Measurements from ENCODE around the gene CLK2. TPM values are rescaled to one million over a fixed set of nuclear protein-coding genes. Genes with fewer than 3 reads are reported as not detected.
"Not testable (repeated sequence)": the region's sequence is repeated elsewhere in the genome, so short reads cannot be mapped to it uniquely, and the experiment has no call there.

Gene CLK2
- total and polyA plus RNA-seq, 5 donors: 19.4 to 26.2 (median 21.8) TPM

- ATAC-seq (no peak), DNase-seq (no peak)
- H3K4me3 ChIP-seq (ENCODE audit: low read length): no peak overlapping the region
- no peaks in the 10 kb centered on the region for H3K9me3 ChIP-seq (ENCODE audit: control insufficient read depth, low read length)
- intact Hi-C loops (cut with DNase I): no loop called here
- no peak overlapping the region for H3K27ac ChIP-seq (ENCODE audit: low read length)
- H3K27me3 ChIP-seq (ENCODE audit: control insufficient read depth, insufficient read depth): no peaks in the 10 kb centered on the region
- WGBS: 84% methylated on average over 7 of the region's 7 CpGs
- no peaks in the 10 kb centered on the region for H3K4me1 ChIP-seq (ENCODE audit: control insufficient read depth, insufficient read depth, low read length)
Observed at GRCh38 chr1:155295942-155296267, 22.6 kb upstream of the CLK2 start.

- no peaks in the 10 kb centered on the region for H3K9me3 ChIP-seq (ENCODE audit: control insufficient read depth, low read length)
- H3K27me3 ChIP-seq (ENCODE audit: control insufficient read depth, insufficient read depth): no peaks in the 10 kb centered on the region
- no peak overlapping the region for H3K27ac ChIP-seq (ENCODE audit: low read length)
- WGBS: 12% methylated on average over 47 of the region's 47 CpGs
- H3K4me1 ChIP-seq (ENCODE audit: control insufficient read depth, insufficient read depth, low read length): no peaks in the 10 kb centered on the region
- peak; percentile 32 to 65 for ATAC-seq
- DNase-seq: peak in 1 of 3 donors; percentile 54
- H3K4me3 ChIP-seq (ENCODE audit: low read length): no peak overlapping the region
- intact Hi-C loops (cut with DNase I): no loop called here
Observed at GRCh38 chr1:155295183-155295941, 22.1 kb upstream of the CLK2 start.

DNA sequence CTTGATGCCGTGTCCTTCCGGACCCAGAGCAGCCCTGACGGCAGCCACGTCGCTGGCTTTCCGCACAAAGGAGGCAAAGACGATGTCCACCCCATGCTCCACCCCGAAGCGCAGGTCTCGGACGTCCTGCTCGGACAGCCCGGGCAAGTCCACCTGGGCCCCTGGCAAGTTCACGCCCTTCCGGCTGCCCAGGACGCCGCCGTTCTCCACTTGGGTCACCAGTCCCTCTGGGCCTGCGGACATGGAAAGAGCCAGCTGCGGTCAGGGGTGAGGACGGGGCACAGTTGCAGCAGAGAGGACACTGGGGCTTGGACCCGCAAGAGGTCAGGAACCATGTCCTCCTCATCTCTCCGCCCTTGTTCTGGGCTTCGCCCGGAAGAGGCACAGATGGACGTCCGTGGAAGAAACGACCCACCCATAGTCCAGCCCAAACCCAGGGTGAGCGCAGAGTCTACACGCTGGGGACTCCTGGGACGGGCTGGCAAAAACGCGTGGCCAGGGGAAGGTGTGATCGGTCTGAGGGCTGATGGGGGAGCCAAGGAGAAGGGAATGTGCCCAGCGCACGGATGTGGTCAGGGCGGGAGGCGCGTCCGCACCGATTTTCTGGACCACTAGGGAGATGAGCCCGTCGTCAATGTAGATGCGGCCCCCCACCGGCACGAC, 21.3 kb upstream of the CLK2 start:
- WGBS: 34% methylated on average over 46 of the region's 46 CpGs
- Histone ChIP-seq H3K9me3 (ENCODE audit: control insufficient read depth, low read length) (no peaks in the 10 kb centered on the region), H3K4me1 (ENCODE audit: control insufficient read depth, insufficient read depth, low read length) (no peaks in the 10 kb centered on the region), H3K4me3 (ENCODE audit: low read length) (no peak overlapping the region), H3K27ac (ENCODE audit: low read length) (no peak overlapping the region), H3K27me3 (ENCODE audit: control insufficient read depth, insufficient read depth) (no peaks in the 10 kb centered on the region)
- ATAC-seq: peak; percentile 13 to 25
- intact Hi-C loops (cut with DNase I): no loop called here
- DNase-seq: no peak

GRCh38 chr1:155293086-155293749, 19.9 kb upstream of the CLK2 start:
- no peaks in the 10 kb centered on the region for H3K27me3 ChIP-seq (ENCODE audit: control insufficient read depth, insufficient read depth)
- intact Hi-C loops (cut with DNase I): no loop called here
- DNase-seq (no peak), ATAC-seq (no peak)
- no peaks in the 10 kb centered on the region for H3K4me1 ChIP-seq (ENCODE audit: control insufficient read depth, insufficient read depth, low read length)
- H3K4me3 ChIP-seq (ENCODE audit: low read length): no peak overlapping the region
- no peaks in the 10 kb centered on the region for H3K9me3 ChIP-seq (ENCODE audit: control insufficient read depth, low read length)
- 83% methylated on average over 17 of the region's 17 CpGs for WGBS
- H3K27ac ChIP-seq (ENCODE audit: low read length): no peak overlapping the region

DNA sequence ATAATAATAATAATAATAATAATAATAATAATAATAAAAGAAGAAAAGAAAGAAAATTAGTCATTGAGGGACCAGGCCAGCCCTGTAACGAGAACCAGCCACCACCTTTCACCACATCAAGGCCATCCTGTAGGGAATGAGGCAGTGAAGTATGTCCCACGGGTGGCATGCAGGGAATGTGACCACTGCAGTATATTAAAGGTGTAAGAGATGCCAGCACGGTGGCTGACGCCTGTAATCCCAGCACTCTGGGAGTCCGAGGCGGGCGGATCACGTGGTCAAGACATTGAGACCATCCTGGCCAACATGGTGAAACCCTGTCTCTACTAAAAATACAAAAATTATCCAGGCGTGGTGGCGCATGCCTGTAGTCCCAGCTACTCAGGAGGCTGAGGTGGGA, 17.7 kb upstream of the CLK2 start:
- DNase-seq; H3K9me3 ChIP-seq (ENCODE audit: control insufficient read depth, low read length); H3K4me3 ChIP-seq (ENCODE audit: low read length); intact Hi-C loops (cut with DNase I); ATAC-seq; H3K27ac ChIP-seq (ENCODE audit: low read length); H3K4me1 ChIP-seq (ENCODE audit: control insufficient read depth, insufficient read depth, low read length); H3K27me3 ChIP-seq (ENCODE audit: control insufficient read depth, insufficient read depth): not testable (repeated sequence)
- 71% methylated on average over 10 of the region's 10 CpGs for WGBS

GRCh38 chr1:155287987-155288543, 14.8 kb upstream of the CLK2 start:
- Histone ChIP-seq H3K4me3 (ENCODE audit: low read length) (no peak overlapping the region), H3K9me3 (ENCODE audit: control insufficient read depth, low read length) (no peaks in the 10 kb centered on the region), H3K27me3 (ENCODE audit: control insufficient read depth, insufficient read depth) (no peaks in the 10 kb centered on the region), H3K27ac (ENCODE audit: low read length) (no peak overlapping the region), H3K4me1 (ENCODE audit: control insufficient read depth, insufficient read depth, low read length) (no peaks in the 10 kb centered on the region)
- intact Hi-C loops (cut with DNase I): loop anchor here in 1 of 4 donors (10.0 kb wide), 1 partner anchor 307 kb away; no protein-coding TSS in a partner anchor
- peak in 1 of 2 donors; percentile 10 for ATAC-seq
- DNase-seq: no peak
- 90% methylated on average over 21 of the region's 21 CpGs for WGBS

GRCh38 chr1:155286544-155286943, 13.2 kb upstream of the CLK2 start:
- intact Hi-C loops (cut with DNase I): loop anchor here in 1 of 4 donors (10.0 kb wide), 1 partner anchor 308 kb away; no protein-coding TSS in a partner anchor
- Histone ChIP-seq H3K4me3 (ENCODE audit: low read length) (no peak overlapping the region), H3K4me1 (ENCODE audit: control insufficient read depth, insufficient read depth, low read length) (no peaks in the 10 kb centered on the region), H3K27ac (ENCODE audit: low read length) (no peak overlapping the region), H3K27me3 (ENCODE audit: control insufficient read depth, insufficient read depth) (no peaks in the 10 kb centered on the region), H3K9me3 (ENCODE audit: control insufficient read depth, low read length) (no peaks in the 10 kb centered on the region)
- ATAC-seq (no peak), DNase-seq (no peak)
- WGBS: 96% methylated on average over 2 of the region's 2 CpGs

GRCh38 chr1:155285631-155286044, 12.3 kb upstream of the CLK2 start:
- Histone ChIP-seq H3K9me3 (ENCODE audit: control insufficient read depth, low read length) (no peaks in the 10 kb centered on the region), H3K27me3 (ENCODE audit: control insufficient read depth, insufficient read depth) (no peaks in the 10 kb centered on the region), H3K4me3 (ENCODE audit: low read length) (no peak overlapping the region), H3K4me1 (ENCODE audit: control insufficient read depth, insufficient read depth, low read length) (no peaks in the 10 kb centered on the region), H3K27ac (ENCODE audit: low read length) (no peak overlapping the region)
- DNase-seq: no peak
- no peak for ATAC-seq
- WGBS: 92% methylated on average over 18 of the region's 18 CpGs
- intact Hi-C loops (cut with DNase I): loop anchor here in 1 of 4 donors (10.0 kb wide), 1 partner anchor 309 kb away; no protein-coding TSS in a partner anchor

- intact Hi-C loops (cut with DNase I): loop anchor here in 1 of 4 donors (10.0 kb wide), 1 partner anchor 310 kb away; no protein-coding TSS in a partner anchor
- ATAC-seq (no peak), DNase-seq (no peak)
- H3K9me3 ChIP-seq (ENCODE audit: control insufficient read depth, low read length): no peaks in the 10 kb centered on the region
- no peak overlapping the region for H3K27ac ChIP-seq (ENCODE audit: low read length)
- H3K27me3 ChIP-seq (ENCODE audit: control insufficient read depth, insufficient read depth): no peaks in the 10 kb centered on the region
- H3K4me1 ChIP-seq (ENCODE audit: control insufficient read depth, insufficient read depth, low read length): no peaks in the 10 kb centered on the region
- H3K4me3 ChIP-seq (ENCODE audit: low read length): no peak overlapping the region
- 94% methylated on average over 14 of the region's 14 CpGs for WGBS
Observed at GRCh38 chr1:155285063-155285462, 11.8 kb upstream of the CLK2 start.

DNA sequence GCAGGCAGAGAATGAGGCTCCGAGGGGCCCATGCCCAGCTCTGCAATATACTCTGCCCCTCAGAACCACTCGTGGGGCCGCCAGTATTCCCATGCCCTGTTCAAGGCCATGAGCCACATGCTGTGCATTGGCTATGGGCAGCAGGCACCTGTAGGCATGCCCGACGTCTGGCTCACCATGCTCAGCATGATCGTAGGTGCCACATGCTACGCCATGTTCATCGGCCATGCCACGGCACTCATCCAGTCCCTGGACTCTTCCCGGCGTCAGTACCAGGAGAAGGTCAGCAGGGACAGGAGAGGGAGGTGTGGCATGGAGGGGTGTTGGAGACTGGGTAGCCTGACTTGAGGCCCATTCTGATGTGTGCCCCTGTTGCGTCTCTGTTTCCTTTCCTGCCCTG, 11.2 kb upstream of the CLK2 start:
- intact Hi-C loops (cut with DNase I): loop anchor here in 1 of 4 donors (10.0 kb wide), 1 partner anchor 310 kb away; no protein-coding TSS in a partner anchor
- H3K27me3 ChIP-seq (ENCODE audit: control insufficient read depth, insufficient read depth): no peaks in the 10 kb centered on the region
- no peak overlapping the region for H3K4me3 ChIP-seq (ENCODE audit: low read length)
- 90% methylated on average over 12 of the region's 12 CpGs for WGBS
- no peaks in the 10 kb centered on the region for H3K4me1 ChIP-seq (ENCODE audit: control insufficient read depth, insufficient read depth, low read length)
- no peak overlapping the region for H3K27ac ChIP-seq (ENCODE audit: low read length)
- peak in 1 of 3 donors; percentile 48 for DNase-seq
- no peak for ATAC-seq
- H3K9me3 ChIP-seq (ENCODE audit: control insufficient read depth, low read length): no peaks in the 10 kb centered on the region

All from right cardiac atrium (tissue), 5 donors.